ENCODE results near the gene THBS1.

Gene THBS1

DNA sequence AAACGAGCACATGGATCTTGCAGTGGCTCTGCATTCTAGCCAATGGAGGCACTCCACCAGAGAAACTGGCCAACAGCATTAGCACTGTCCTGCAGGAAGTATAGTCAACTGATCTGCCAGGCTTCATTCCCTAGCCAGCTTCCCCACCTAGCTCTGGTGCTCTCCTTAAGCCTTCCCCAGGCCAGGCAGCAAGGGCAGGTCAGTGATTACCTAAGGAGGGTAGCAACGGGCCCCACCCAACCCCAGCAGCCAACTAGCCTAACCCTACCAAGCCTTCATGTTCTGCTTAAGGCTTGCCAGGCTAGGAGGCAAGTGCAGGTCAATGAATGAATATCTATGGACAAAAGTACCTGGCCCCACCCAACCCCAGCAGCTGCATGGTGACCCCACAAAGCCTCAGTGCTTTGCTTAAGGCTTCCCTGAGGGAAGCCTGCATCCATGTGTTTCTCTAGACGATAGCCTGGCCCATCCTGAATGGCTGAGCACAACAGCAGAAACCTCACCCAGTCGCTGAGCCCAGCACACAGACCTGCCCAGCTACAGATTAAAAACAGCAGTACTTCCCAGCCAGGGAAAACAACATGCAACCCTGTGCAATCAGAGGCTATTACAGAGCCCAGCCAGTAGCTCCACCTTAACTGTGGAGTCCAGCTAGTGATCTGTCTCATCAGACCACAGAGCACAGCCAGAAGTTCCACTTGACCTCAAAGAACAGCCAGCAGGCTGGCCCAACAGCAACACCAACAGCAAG is 28.5 kb downstream of the THBS1 start:
- DNase-seq, result no peak

DNA sequence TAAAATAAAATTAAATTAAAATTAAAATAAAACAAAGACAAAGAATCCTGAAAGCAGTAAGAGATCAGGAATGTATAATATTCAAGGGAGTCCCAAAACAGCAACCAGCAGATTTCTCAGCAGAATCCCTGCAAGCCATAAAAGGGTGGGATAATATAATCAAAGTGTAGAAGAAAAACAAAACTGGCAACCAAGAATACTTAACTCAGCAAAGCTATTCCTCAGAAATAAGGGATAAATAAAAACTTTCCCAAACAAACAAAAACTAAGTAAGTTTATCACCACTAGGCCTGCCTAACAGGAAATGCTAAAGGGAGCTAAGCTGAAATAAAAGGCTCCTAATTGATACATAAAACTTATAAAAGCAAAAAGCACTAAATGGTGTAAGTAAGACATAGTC is 29.8 kb downstream of the THBS1 start:
- DNase-seq, result no peak

DNA sequence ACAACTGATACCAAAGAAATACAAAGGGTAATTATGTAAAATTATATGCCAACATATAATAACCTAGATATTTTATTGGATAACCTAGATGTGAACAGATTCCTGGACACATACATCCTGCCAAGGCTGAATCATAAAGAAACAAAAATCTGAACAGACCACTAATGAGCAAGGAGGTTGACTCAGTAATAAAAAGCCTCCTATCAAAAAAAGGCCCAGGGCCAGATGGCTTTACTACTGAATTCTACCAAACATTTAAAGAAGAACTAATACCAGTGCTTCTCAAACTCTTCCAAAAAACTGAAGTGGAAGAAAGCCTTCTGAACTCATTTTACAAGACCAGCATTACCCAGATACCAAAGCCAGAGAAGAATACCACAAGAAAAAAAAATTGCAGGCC is 32.4 kb downstream of the THBS1 start:
- DNase-seq, result no peak

DNA sequence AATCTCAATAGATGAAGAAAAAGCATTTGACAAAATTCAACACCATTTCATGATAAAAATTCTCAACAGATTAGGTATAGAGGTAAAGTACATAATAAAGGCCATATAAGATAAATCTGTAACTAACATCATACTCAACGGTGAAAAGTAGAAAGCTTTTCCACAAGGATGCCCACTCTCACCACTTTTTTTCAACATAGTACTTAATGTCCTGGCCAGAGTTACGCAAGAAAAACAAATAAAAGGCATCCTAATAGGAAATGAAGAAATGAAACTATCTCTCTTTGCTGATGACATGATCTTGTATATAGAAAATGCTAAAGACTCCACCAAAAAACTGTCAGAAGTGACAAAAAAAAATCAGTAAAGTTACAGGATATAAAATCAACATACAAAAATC is 33.0 kb downstream of the THBS1 start:
- no peak for DNase-seq

DNA sequence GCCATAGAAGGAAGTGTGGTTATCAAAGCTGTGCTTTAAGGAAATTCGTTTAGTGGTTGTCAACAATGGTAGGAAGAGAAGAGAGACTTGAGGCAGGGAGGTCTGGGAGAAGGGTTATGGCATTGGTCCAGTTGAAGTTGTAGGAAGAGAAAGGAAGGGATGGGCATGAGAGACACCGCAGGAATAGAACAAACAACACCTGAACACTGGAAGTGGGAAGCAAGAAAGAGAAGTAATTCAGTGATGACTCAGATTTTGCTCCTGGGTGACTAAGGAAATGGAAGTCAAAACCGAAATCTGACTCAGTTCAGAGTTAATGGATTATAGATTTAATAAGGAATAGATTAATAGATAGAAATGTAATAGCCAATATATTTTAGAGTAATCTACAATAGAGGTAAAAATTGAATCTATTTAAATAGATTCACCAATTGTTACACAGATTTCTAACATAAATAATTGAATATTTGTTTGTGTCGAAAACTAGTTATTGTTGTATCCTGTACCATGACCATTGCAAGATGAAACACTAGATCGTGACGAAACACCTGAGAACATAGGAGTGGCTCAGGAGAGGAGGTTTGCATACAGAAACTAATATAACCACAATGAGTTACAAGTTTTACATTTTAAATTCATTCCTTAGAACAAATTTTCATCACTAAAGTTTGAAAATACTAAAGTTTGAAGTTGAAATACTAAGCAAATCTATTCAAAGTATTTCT is 36.0 kb downstream of the THBS1 start:
- DNase-seq, result no peak

DNA sequence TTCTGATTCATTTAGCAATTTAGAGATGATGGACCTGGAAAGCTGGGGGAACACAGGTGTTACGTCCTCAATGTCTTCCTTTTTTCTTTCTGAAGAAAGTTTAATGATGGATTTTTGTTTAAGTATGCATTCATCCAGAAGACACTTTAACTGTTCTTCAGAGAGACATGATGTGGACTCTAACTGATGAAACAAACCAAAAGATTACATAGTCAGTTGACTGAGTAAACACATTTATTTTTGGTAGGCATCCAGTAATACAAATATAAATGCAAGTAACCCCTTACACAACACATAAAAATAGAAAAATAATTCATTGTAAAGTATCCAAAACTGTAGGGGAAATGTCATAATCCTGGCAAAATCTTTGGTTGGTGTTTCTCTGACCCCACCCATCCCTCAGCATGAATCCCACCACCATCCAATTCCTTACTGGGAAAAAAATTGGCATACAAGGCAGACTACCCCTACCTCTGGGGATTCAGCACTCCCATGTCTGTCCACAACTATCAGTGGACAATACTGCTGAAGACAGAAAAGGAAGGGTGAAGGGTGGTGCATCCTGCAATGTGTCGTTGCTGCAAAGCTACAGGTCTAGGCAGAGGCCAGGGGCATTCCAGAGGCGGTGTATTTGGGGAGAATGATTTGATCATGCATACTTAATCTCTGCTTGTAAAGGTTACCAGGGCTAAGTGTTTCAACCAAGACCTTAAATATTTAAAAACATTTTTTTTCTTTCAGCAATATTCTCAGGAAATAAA is 37.4 kb downstream of the THBS1 start:
- no peak for DNase-seq

DNA sequence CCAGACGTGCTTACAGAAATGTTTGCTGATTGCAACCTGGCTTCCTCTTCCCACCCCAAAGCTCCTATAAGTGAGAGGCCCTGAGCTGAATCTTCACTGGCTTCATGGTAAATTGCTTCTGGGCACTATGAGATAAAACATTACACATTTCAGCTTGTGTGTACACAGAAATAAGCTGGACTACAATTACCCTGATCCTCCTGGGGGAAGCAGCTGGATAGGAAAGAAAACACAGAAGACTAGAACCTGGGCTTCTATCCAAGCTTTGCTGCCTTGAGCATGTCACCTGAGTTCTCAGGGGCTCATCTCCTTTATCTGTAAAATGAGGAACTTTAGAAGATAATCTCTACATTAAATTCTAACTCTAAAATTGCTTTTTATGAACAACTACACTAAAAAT is 40.3 kb downstream of the THBS1 start:
- DNase-seq, result no peak

DNA sequence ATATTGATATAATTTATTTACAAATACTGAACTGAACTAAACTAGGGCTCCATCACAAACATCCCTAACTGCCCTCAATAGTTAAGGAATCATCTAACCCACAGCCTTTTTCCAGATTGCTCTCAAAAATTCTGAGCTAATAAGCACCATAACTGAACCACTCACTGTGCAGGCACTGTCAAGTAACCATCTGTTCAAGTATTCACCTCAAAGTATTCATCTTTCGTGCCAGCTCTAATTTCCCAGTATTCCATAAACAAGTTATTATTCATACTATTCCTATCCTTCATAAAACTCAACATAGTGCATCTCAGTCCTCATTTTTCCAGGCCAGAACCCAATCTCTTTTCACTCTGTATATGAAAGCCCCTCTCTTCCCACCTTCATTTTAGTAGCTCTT is 41.1 kb downstream of the THBS1 start:
- DNase-seq, result no peak

DNA sequence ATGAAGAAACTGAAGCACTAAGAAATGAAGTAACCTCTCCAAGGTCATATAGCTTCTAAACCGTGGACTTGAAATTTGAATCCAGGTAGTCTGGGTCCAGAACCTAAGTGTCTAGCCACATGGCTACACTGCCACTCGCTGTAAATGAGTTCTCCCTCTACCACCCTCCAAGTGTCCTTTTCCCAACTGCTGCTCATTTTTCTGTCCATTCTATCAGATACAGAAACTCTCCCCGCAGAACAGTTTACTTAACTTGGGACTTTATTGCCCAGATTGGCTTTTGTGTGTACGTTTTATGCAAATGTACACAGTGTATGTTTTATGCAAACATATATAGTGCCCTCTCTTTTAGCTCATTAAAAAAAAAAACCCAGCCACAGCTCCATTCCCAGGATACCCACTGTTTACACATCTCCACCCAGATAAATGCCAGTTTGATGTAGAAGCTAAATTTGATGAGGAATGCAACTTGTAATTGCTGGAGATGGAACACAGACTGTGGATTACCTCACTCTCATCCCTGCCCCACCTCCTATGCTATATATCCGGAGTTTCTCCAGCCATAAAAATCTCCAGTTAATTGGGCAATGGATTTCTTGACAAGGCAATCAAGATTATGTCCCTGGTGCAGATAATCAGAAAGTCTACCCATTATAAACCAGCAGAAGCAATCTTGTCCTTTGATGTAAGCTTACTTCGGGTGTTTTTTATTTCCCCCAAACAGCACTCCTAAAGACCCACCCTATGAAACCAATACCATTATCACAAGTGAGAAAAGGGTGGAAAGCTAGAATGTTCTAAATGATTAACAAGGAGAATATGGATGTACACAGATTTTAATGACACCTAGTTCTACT is 42.0 kb downstream of the THBS1 start:
- no peak for DNase-seq

DNA sequence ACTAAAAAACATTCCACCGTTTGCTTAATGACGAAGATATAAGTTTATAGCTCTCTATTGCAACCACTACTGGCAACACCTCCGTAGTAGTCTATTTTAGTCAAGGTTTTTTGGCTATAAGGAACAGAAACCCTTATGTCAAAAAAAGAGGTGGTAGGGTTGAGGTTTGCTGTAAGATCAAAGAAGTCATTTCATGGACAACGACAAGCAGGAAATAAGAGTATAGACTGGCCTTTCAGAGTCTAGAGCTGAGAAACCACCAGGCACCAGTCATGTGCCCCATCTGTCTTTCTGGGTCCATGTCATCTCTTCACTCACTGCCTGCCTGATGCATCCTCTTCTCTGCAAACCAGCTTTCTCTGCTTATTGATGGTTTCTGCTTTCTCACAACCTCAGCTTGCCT is 42.7 kb downstream of the THBS1 start:
- peak; percentile 72 for DNase-seq

DNA sequence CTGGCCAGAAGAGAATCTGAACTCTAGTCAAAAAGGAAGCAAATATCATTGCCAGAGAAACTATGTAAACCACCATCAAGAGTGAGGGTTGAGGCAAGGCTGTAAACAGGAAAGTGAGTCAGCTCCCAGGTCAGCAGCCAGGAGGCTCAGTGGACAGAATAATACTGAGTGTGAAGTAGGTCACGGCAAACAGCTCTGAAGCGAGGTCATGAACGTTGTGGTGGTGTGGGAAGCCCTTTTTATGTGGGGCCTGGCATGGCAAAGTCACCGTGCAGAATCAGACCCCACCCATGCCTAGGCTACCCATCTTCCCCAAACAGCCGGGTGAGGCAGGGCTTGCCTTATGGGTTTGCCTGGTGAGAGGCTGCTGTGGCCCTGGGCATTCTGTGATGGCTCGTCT is 43.9 kb downstream of the THBS1 start:
- DNase-seq, result peak; percentile 85

DNA sequence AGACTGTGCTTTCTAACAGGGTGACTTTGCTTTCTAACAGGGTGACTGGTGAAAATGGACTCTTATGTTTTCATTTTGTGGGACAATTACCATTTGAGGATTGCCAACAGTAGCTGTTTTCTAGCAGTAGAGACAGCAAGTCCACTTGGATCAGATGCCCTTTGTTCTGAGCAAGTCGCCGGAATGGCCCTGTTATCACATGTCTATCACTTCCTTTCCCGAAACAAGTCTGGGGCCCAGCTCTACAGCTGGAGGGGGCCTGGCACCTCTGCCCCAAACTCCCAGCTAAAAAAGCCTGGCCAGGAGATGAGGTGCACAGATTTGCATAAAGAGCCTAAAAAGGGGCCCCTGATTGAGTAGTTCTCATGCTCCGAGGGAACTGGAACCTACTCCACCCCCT is 44.6 kb downstream of the THBS1 start:
- DNase-seq, result no peak

DNA sequence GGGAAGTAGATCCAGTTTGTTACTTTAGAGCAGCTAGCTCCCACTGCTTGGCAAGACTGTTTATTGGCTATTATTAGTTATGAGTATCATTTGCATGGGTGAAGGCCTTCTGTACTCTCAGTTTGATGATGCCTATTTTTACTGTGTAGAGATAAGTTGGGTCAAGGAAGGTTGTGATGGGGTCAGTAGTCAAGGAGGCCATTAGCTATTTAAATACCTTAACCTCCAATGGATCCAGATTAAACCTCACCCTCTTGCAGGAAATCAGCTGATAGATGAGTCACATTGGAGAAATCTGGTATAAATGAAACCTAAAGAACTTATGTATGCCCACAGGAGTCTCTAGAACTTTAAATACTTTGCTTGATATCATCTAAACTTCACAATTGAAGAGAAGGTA is 45.0 kb downstream of the THBS1 start:
- DNase-seq, result no peak

DNA sequence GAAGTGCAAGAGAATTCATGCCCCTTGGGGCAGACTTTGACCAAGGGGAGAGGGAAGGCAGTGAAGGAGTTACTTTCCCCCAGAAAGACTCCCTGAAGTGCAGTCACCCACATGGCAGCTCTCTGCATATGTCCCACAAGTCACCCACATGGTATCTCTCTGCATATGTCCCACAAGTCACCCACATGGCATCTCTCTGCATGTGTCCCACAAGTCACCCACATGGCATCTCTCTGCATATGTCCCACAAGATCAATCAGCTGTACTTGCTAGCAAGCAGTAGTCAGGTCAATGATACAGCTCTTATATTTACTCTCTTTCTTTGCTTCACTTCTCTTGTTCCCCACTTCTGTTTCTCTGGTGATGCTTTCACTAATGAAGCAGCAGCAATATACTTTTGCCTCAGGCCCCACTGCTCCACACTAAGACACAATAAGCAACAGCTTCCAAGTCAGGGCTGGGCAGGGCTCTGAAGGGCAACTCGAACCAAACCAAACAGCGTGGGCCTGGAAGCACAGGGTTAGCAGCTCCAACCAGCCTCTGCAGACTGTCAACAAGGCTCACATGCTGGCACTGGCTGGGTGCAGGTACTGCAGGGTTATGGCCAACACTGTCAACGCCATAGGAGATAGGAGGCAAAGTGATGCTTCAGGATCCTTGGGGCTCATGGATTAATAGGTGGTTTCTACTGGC is 46.7 kb downstream of the THBS1 start:
- no peak for DNase-seq

DNA sequence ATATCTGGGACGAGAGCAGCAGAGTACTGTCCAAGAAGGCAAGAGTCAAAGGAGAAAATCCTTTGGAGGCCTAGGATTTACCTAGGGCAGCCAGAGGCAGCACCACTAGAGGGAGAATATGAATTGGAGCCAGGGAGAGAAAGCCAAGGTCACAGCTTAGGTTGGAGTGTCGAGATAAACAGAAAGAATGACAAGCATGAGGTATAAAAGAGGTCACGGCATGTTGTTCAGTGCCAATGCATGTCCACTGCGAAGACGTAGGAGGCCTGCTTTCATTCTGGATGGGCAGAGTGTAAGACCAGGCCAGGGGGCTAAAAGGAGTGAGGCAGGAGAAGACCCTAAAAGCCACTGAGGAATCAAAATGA is 47.2 kb downstream of the THBS1 start:
- no peak for DNase-seq

DNA sequence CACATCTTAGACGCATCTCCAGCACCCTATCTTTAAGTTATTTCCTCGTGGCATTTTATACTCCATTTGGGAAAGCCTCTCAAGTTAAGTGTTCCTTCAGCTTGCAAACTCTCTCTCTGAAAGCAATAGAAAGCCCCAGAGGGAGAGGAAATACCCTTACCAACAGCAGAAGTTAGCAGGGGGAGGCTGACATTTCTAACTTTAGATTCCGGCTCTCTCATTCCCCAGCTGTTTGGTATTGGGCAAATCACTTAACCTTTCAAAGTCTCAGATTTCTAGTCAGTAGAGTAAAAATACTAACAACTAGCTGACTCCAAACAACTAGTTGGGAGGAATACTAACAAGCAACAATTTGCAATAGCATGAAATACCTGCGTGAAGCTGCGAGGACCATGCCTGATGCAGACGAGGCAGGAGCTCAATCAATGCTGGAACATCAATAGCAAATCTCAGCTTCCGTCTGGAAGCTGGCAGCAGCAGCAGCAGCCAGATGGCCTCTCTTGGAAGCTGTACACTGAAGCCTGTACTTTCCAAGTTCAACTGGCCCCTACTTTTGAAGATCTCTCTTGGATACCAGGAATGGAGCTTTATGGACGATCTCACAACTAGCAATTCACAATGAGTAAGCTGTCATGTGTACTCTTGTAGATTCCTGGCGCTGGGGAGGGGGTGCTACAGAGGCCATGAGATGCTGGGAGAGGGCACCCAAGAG is 47.8 kb downstream of the THBS1 start:
- DNase-seq, result no peak

DNA sequence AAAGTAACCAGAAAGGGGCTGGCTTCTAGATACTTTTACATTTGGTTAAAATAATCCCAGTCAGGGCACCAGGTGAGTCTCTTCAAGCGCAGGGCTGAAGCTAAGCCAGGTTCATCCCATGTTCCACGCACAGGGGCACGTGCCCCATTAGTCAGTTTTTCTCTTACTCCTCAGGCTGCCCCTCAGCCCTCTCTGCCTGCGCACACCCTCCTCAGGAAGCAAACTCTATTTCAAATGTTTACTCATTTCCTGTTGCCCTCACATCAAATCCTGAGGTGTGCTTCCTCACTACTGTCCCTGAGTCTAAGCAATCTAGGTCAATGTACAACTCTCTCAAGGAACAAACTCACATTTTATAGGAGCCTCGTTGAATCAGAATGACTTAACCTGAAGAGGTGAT is 48.5 kb downstream of the THBS1 start:
- DNase-seq, result peak; percentile 87

DNA sequence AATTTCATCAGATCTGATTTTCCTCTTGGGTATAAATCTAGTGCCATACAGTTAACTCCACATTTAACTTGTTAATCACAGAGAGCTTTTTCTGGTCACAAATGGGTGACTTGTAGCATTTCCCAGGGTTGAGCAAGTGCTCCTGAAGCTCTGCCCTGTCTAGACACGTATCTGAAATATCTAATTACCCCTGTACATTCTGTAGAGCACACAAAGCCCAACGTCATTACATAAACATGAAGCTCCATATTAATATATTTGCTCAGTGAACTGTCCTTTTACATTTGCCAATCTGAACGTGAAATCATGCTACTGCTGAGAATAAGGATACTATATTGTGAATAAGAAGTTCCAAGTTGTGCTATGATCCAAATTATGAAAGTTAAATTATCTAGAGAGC is 49.0 kb downstream of the THBS1 start:
- no peak for DNase-seq

DNA sequence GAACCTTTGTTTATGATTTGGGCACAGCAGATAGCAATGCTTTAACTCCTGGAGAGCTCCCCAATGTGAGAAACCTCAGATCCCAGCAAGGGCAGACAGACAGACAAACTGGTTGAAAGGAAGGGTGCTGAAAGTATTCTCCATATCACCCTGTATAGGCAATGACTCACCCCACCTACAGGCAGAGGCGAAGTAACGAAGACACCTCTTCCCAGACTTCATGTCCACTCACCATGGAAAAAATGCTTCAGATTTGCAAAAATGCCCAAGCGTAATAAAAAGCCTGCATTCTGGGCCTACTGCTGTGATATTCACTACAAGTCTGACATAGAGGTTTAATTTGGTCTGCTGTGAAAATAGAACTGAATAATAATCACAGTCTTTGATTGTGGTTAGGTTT is 50.5 kb downstream of the THBS1 start:
- DNase-seq, result no peak

DNA sequence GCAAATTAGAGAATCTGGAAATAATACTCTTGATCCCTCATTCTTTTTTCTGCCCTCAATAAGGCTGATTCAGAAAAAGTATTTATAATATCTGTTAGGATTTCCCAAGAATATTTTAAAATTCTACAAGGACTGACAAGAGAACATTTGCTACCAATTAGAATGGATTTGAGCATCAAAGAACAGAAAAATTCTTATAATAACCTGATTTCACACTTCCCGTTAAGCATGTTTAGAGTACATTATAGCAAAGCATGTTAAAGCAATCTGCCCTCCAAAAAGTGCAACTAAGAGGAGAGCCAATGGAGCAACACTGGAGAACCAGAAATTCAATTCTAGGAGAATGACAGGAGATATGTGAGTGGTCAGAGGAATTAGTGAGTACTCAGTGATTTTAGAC is 57.2 kb downstream of the THBS1 start:
- DNase-seq, result no peak

DNA sequence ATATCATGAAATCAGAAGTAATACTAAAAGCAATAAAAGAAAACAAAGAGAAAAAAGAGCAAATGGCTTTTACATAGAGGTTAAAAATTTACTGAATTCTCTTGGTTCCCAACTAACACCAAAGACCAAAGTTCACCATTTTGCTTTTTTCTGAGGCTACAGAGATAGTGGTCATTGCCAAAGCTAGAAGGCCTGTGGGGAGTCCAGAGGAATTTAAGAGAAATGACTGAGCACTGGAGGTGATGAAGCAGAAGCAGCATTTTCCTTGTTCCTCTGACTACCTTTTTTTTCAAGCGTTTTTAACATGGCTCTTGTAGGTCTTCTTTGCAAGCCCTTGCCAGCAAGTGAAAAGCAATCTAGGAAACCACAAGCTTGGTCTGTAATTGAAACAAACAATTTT is 58.2 kb downstream of the THBS1 start:
- no peak for DNase-seq

DNA sequence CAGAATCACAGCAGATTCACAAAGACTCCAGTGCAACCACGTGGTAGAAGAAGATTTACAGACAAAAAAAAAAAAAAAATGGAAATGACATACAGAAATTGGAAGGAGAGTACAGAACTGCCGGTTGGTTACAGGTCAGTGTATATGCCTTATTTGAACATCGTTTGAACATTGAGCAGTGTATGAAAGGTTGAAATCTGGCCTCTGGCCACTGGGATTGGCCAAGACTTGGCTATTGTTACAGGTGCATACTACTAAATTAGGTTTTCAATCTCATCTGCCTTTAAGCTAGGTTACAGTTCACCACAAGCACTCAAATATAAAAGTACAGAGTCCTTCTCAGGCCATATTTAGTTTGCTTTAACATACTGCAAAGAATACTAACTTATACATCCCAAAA is 59.8 kb downstream of the THBS1 start:
- no peak for DNase-seq

All from activated effector memory CD4-positive, alpha-beta T cell treated with anti-CD3 and anti-CD28 coated beads, Interleukin-2, amount 50 U/mL, for 16 hours (primary cell).